Measurements from ENCODE around the gene GP1BB.

Gene GP1BB

DNA sequence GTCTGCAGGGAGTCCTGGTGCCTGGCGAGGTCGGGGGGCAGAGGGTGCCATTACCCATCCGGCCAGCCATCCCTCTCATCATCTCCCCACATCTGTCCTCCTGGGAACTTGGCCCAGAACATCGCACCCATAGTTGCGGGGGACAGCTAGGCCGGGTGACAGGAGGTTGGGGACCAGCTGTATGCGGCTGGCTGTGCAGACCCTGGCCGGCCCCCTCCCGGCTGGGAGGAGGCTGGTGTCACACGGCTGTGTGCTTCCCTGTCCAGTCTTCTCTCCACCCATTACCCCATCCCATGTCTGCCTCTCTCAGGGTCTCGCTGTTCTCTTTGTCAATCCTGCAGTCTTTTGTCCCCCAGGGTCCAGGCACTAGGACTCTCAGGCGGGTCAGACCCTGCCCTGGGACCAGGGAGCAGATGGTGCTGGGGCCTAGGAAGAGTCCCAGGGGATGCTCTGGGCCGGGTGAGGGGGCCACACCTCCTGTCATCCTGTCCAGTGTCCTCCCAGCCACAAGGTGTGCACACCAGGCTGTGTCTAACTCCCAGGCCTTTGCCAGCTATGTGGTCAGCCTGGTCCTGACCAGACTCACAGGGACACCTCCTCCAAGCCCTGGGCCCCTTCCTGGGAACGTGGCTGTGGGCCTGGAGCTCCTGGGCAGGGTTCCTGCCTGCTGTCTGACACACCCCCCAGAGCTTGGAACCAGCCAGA is 30.8 kb downstream of the GP1BB start:
- in situ Hi-C loops (cut with MboI; ENCODE audit: low sequenced_read_pairs), result no loop called here

DNA sequence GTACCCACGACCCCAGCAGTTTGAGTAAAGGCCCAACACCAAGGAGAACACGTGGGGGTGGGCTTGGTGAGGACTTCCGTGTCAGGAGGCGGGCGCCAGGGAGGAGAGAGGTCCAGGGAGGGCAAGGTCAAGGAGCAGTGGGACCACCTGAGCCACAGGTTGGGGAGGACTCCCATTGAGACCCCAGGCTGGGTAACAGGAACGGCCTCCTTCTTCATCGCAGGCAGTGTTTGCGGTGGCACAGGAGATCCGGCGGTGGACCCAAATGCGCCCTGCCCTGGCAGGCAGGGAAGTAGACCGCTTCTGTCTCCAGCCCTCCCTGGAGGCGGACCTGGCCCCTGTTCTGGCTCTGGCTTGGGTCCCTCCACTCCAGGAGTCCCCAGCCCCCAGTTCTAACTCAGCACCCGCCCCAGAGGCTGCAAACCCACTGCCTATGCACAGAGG is 31.4 kb downstream of the GP1BB start:
- in situ Hi-C loops (cut with MboI; ENCODE audit: low sequenced_read_pairs), result no loop called here

DNA sequence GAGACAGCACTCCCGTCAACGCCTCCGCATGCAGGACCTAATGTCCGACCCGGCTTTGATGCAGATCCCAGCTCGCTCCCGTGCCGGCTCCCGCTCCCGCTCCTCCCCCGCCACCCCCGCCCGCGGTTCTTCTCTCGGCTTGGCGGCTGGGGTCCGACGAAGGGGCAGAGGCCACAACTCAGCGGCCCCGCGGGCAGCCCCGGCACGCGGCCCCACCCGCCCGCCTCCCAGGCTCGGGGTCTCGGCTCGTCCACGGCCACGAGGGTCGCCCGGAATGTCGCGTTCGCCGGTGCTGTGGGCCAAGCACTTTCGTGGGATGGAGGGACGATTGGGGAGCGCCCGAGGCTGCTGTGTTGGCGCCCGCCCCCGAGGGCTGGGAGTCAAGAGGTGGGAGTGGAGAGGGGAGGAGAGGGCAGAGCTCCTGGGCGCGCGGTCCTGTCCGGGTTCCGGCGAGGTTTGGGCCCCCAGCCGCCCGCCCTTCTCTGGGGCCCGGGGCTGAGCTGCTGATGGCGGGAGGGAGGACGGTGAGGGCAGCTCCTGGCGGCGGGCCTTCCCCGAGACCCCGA is 31.9 kb downstream of the GP1BB start:
- in situ Hi-C loops (cut with MboI; ENCODE audit: low sequenced_read_pairs), result no loop called here

DNA sequence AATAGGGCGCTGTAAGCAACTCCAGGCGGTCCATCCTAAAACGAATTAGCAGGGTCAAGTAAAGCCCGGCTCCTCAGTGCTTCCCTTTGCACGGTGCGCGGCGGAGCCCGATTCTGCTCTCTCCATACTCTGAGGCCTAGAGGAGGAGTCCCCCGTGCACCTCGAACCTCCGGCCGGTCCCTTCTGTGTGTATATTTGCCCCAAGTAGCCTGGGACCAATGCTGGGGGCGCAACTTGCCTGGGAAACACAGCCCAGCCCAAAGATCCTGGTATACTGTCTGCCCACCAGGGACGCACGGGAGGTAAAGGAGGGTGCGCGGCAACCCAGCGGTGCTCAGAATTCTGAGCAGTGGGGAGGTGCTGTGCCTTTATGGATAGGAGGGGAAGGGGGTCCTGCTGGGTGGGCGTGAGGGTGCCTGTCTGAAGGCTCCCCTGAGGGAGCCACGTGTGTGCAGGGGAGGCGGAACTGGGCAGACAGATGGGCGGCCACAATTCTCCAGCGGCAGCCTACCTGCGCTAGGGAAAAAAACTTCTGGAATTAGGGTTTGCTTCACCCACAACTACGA is 32.5 kb downstream of the GP1BB start:
- in situ Hi-C loops (cut with MboI; ENCODE audit: low sequenced_read_pairs), result no loop called here

DNA sequence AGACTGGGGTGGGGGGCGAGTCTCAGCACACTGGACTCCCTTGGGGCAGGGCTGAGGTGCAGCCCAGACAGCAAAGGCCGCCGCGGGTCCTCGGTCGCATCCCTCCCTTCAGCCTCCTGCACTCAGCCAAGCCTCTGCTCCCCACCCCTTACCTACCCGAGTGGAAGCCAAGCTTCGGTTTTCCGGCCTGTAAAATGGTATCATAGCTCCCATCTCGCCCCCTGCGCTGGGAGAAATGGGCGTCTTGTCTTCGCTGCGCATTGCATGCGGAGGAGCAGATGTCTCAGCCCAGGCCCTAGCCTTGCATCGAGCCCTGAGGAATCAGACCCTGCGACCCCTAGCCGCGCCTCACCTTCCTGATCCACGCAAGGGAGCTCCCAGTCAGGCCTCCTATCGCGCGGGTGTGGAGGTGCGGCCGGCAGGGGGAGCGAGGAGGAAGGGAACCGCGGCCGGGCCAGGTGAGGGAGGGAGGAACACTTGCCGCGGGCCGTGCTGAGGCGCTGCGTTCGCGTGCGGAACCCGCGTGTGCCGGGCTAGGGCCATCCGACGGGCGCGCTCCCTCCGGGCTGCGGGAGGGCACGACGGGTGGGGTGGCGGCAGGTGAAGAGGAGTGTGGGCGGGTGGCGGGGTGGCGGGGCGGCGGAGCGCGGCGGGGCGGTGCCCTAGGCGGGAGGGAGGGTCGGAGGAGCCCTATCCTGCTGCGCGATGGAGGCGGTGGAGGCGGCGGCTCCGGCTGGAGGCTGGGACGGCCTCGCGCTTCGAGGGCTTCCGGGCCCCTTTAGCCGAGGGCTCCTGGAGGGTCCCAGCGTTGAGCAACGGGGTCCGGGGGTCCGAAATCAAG is 33.2 kb downstream of the GP1BB start:
- in situ Hi-C loops (cut with MboI; ENCODE audit: low sequenced_read_pairs), result no loop called here

GRCh38 chr22:19757140-19757984 is 34.0 kb downstream of the GP1BB start:
- in situ Hi-C loops (cut with MboI; ENCODE audit: low sequenced_read_pairs), result no loop called here

GRCh38 chr22:19757985-19758895 is 34.9 kb downstream of the GP1BB start:
- in situ Hi-C loops (cut with MboI; ENCODE audit: low sequenced_read_pairs), result no loop called here

DNA sequence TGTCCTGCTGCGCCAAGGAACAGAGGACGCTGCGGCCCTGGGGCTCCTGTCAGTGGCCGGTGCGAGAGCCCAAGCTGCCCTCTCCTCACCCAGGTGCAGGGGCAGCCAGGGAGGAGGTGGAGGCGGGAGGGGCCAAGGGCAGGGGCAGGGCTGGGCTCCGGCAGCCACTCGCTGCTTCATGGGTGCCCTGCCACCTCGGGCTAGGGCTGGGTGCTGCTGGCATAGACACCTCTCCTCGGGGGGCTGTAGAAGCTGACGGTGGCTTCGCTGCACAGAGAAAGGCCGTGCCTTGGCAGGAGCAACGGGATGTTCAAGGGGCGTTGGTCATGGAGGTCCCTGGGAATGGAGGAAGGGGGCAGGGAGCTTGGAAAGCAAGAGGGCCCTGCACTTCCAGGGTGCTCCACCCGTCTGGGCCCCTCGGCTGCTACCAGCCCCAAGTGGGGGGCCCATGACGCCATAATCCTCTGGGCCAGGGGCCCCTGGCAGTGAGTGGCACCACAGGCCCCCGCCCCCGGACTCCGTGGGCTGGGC is 35.6 kb downstream of the GP1BB start:
- in situ Hi-C loops (cut with MboI; ENCODE audit: low sequenced_read_pairs), result no loop called here

DNA sequence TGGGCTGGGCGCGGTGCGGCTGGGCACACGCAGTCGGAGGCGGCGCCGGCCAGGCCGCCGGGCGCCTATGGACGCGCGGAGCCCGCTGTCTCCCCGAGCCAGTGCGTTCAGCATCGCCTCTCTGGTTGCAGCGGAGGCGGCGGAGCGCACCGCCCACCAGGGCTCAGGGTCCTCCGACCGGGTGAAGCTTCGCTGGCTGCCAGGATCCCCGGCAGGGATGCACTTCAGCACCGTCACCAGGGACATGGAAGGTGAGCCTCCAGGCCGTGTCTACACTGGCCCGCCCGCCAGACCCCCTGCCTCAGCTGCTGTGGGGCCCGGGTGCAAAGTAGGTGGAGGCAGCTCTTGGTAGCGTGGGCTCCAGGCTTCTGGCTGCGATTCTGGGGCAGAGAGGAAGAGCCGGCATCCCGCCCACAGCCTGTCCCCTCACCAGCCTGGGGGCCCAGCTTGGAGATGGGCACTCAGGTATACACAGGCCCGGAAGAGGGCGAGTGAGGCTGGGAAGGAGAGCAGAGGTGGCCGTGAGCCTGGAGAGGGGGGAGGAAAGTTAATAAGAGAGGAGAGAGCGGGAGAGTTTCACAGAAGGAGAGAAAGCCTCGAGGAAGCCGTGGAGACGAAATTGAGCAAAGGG is 36.2 kb downstream of the GP1BB start:
- in situ Hi-C loops (cut with MboI; ENCODE audit: low sequenced_read_pairs), result no loop called here

GRCh38 chr22:19760058-19760950 is 37.0 kb downstream of the GP1BB start, which contains the start of gene TBX1:
TSS of gene TBX1 (plus strand) at chr22:19760778. CDS start at chr22:19760844, 66 bp downstream.
- in situ Hi-C loops (cut with MboI; ENCODE audit: low sequenced_read_pairs), result no loop called here

- in situ Hi-C loops (cut with MboI; ENCODE audit: low sequenced_read_pairs), result no loop called here
Observed at GRCh38 chr22:19760951-19761724, 37.8 kb downstream of the GP1BB start.

DNA sequence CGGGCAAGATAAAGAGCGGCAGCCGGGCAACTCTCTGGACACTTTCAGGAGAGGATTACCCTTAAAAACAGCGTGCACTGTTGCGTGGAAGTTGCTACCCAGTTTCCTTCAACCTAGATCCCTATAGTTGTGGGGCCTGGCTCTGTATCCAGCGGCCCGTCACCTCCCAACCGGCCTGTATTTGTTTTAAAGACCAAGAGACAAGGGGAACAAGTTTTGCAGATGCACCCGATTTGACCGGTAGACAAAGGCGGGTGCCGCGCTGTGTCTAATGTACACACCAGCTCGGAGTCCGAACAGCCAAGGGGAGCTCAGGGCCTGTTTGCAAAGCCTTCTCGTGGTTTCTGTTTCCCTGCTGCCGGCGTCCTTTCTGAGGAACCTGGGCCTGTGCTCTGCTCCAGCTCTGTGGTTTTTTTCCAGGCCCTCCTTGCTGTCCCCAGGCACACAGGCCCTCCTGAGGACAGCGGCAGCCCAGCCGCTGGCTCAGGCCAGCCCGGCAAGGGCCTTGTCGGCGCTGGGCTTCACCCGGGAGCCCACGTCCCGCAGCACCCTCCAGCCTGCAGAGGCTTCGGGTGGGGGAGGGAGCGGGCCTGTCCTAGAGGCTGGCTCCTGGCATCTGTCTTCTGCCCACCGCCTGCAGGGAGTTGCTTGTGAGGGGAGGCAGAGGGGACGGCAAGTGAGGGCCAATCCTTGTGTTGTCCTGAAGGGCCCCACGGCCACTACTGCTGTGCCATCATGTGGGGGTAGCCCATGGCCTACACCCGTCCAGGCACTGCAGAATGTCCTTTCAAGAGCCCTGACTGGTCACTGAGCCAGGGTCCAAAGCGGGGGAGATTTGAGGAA is 38.6 kb downstream of the GP1BB start:
- in situ Hi-C loops (cut with MboI; ENCODE audit: low sequenced_read_pairs), result no loop called here

GRCh38 chr22:19762568-19763457 is 39.5 kb downstream of the GP1BB start:
- in situ Hi-C loops (cut with MboI; ENCODE audit: low sequenced_read_pairs), result no loop called here

DNA sequence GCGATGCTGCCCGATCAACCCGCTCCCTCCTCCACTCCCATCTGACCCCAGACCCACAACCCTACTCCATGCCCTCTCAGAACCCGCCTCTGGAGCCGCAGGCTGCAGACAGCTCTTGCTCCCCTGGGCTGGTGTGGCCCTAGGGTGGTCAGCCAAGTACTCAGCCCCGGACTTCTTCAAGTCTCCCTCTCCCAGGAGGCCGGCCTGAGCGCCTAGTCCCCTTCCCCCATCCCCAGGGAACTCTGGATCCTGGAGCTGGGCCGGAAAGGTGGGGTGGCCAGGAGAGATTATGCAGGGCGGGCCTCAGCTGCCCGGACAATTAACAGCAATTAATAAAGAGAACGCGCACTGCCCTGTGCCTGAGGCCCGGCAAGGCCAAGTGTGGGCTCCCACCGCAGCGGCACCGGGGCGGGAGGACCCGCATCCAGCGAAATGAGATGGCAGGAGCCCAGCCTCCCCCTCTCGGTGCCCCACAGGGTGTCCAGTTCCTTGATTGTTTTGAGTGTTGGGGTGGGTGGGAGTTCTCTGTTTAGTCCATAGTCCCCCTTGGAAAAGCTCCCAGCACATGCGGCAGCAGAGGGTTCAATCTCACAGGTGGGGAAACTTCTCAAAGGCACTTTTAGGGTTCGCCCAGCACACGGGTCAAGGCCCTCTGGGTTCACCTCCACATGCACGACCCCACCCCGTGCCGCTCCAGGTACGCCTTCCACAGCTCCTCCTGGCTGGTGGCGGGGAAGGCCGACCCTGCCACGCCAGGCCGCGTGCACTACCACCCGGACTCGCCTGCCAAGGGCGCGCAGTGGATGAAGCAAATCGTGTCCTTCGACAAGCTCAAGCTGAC is 40.3 kb downstream of the GP1BB start:
- in situ Hi-C loops (cut with MboI; ENCODE audit: low sequenced_read_pairs), result no loop called here

All from HL-60/S4 treated with retinoic acid at 250 ng/mL for 4 days and 3 days (cell line).